K562 (cell line): ENCODE results near the gene MYOZ1. TPM values are rescaled to one million over a fixed set of nuclear protein-coding genes. Genes with fewer than 3 reads are reported as not detected.

Experiments
- FOXM1 ChIP-seq, 2 experiments: fragments of 450-650 bp in 1 of 2; sonication (generic) in 1 of 2; formaldehyde crosslinking in 1 of 2; IDR thresholded peaks; 2 replicates each; pipeline versions ENCODE4 v1.6.1 to v1.9.0; 2017 to 2022; ENCODE audit warnings: low read depth in 2 of 2, mild to moderate bottlenecking in 2 of 2, missing genetic modification reagents in 1 of 2, moderate library complexity in 1 of 2
- FOXP1 ChIP-seq: sonication (generic); formaldehyde crosslinking; IDR thresholded peaks from 2 replicates; pipeline ENCODE4 v1.8.0; 2022; ENCODE audit warnings: mild to moderate bottlenecking, missing genetic modification reagents
- GTF2E2 ChIP-seq: fragments of 200-800 bp; sonication (Bioruptor generic); IDR thresholded peaks from 2 replicates; pipeline ENCODE4 v1.6.1; 2016; ENCODE audit warnings: missing genetic modification characterization, missing compliant biosample characterization
- KDM2B ChIP-seq: fragments of 250-450 bp; sonication (Bioruptor Pico); IDR thresholded peaks from 2 replicates; pipeline ENCODE4 v1.8.0; 2021; ENCODE audit warnings: mild to moderate bottlenecking, moderate library complexity
- MYBL2 ChIP-seq, 2 experiments: fragments of 450-650 bp in 1 of 2; sonication (generic) in 1 of 2; formaldehyde crosslinking in 1 of 2; IDR thresholded peaks; 2 replicates each; pipeline versions ENCODE4 v1.6.1 to v1.8.1; 2017 to 2022; ENCODE audit warnings: borderline replicate concordance in 1 of 2, inconsistent platforms in 1 of 2, low read depth in 1 of 2, mild to moderate bottlenecking in 1 of 2, missing genetic modification reagents in 1 of 2, moderate library complexity in 1 of 2
- NCOA4 ChIP-seq: fragments of 450-650 bp; IDR thresholded peaks from 2 replicates; pipeline ENCODE4 v1.6.1; 2018; ENCODE audit warnings: mild to moderate bottlenecking; ENCODE audit not compliant: partially characterized antibody
- RHOXF2B ChIP-seq: fragments of 250-450 bp; sonication (Bioruptor Pico); conservative IDR thresholded peaks from 2 replicates; pipeline ENCODE4 v1.5.1; 2021
- SMARCC2 ChIP-seq: fragments of 450-650 bp; IDR thresholded peaks from 2 replicates; pipeline ENCODE4 v1.6.1; 2017; ENCODE audit warnings: antibody characterized with exemption, moderate library complexity, mild to moderate bottlenecking, low read depth
- SOX6 ChIP-seq: fragments of 450-650 bp; IDR thresholded peaks from 2 replicates; pipeline ENCODE4 v1.6.1; 2014; ENCODE audit warnings: mild to moderate bottlenecking
- THRAP3 ChIP-seq: fragments of 450-650 bp; IDR thresholded peaks from 2 replicates; pipeline ENCODE4 v1.6.1; 2016; ENCODE audit warnings: mild to moderate bottlenecking, inconsistent platforms, borderline replicate concordance
- VEZF1 ChIP-seq: fragments of 200-800 bp; sonication (Bioruptor generic); IDR thresholded peaks from 2 replicates; pipeline ENCODE4 v1.6.1; 2017; ENCODE audit warnings: missing genetic modification characterization, missing compliant biosample characterization
- ZNF12 ChIP-seq: sonication (generic); formaldehyde crosslinking; IDR thresholded peaks from 2 replicates; pipeline ENCODE4 v1.4.0; 2020; ENCODE audit warnings: mild to moderate bottlenecking, missing genetic modification reagents
- ZNF134 ChIP-seq: fragments of 250-450 bp; sonication (Bioruptor Pico); conservative IDR thresholded peaks from 2 replicates; pipeline ENCODE4 v1.4.0; 2020
- ZNF324 ChIP-seq: fragments of 250-450 bp; sonication (Bioruptor Pico); IDR thresholded peaks from 2 replicates; pipeline ENCODE4 v1.4.0; 2020; ENCODE audit warnings: mild to moderate bottlenecking
- ZNF436 ChIP-seq: fragments of 250-450, 450-650 bp; sonication (Bioruptor Pico); formaldehyde crosslinking; IDR thresholded peaks from 2 replicates; pipeline ENCODE4 v1.7.0; 2020; ENCODE audit warnings: mild to moderate bottlenecking
- polyA plus RNA-seq, 8 experiments: library from polyadenylated mRNA; depleted of rRNA in 4 of 8; stranded (reverse) in 5 of 8; unstranded in 3 of 8; fragments of >200 nt; fragmentation: Nextera tagmentation in 2 of 8; fragmentation: Illumina TruSeq in 1 of 8; extraction: Ambion mirVana in 2 of 8; extraction: Trizol in 1 of 8; gene quantifications; 2 replicates each; pipeline versions ENCODE4 v1.2.1 to v1.2.3, GENCODE V29; 2011 to 2014; ENCODE audit warnings: inconsistent platforms in 1 of 8, missing spikeins in 1 of 8
- total RNA-seq, 7 experiments: library from RNA; depleted of rRNA in 6 of 7; stranded (reverse); fragments of >200 nt in 6 of 7; fragmentation: Illumina TruSeq in 2 of 7; extraction: Trizol in 2 of 7; gene quantifications; 2 replicates each; pipeline versions ENCODE4 v1.2.1 to v1.2.3, GENCODE V29; 2011 to 2021; ENCODE audit warnings: low replicate concordance in 1 of 7
- TF ChIP-seq, protein P1 (sequence below): IDR thresholded peaks from 3 replicates; pipeline ENCODE4 v1.6.1; 2011; ENCODE audit warnings: borderline replicate concordance, mild to moderate bottlenecking, moderate library complexity; ENCODE audit not compliant: insufficient read length; ENCODE audit errors: extremely low read depth
- TF ChIP-seq, protein P2 (sequence below): fragments of 200-800 bp; sonication (Bioruptor generic); IDR thresholded peaks from 2 replicates; pipeline ENCODE4 v1.6.1; 2016; ENCODE audit warnings: missing genetic modification characterization, missing compliant biosample characterization

Gene MYOZ1
- total and polyA plus RNA-seq, 9 of the 15 experiments (the other 6 are each of a cell fraction or from before 2014, with no cell fraction given), result 0.03 to 0.18 (median 0.07) TPM; not detected in 5

- TF ChIP-seq, protein P1, sequence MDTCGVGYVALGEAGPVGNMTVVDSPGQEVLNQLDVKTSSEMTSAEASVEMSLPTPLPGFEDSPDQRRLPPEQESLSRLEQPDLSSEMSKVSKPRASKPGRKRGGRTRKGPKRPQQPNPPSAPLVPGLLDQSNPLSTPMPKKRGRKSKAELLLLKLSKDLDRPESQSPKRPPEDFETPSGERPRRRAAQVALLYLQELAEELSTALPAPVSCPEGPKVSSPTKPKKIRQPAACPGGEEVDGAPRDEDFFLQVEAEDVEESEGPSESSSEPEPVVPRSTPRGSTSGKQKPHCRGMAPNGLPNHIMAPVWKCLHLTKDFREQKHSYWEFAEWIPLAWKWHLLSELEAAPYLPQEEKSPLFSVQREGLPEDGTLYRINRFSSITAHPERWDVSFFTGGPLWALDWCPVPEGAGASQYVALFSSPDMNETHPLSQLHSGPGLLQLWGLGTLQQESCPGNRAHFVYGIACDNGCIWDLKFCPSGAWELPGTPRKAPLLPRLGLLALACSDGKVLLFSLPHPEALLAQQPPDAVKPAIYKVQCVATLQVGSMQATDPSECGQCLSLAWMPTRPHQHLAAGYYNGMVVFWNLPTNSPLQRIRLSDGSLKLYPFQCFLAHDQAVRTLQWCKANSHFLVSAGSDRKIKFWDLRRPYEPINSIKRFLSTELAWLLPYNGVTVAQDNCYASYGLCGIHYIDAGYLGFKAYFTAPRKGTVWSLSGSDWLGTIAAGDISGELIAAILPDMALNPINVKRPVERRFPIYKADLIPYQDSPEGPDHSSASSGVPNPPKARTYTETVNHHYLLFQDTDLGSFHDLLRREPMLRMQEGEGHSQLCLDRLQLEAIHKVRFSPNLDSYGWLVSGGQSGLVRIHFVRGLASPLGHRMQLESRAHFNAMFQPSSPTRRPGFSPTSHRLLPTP, result no peak
- TF ChIP-seq NCOA4 (no peak), ZNF324 (CRISPR knock-in tag) (no peak), VEZF1 (CRISPR knock-in tag) (peak; percentile 54), ZNF12 (CRISPR knock-in tag) (no peak), FOXP1 (CRISPR knock-in tag) (no peak), ZNF436 (no peak), ZNF134 (CRISPR knock-in tag) (no peak), FOXM1 (IDR thresholded peaks at IDR 0.05; ENCODE audit: low read depth) (no peak), FOXM1 (CRISPR knock-in tag; IDR thresholded peaks at IDR 0.05; ENCODE audit: low read depth) (no peak), RHOXF2B (CRISPR knock-in tag) (no peak), MYBL2 (IDR thresholded peaks at IDR 0.05; ENCODE audit: low read depth) (no peak), MYBL2 (CRISPR knock-in tag; IDR thresholded peaks at IDR 0.05; ENCODE audit: borderline replicate concordance) (no peak), SOX6 (peak; percentile 90), KDM2B (no peak), GTF2E2 (no peak), SMARCC2 (peak; percentile 8; the same call in 1 of the 2 replicates), THRAP3 (no peak)
- TF ChIP-seq, protein P2, sequence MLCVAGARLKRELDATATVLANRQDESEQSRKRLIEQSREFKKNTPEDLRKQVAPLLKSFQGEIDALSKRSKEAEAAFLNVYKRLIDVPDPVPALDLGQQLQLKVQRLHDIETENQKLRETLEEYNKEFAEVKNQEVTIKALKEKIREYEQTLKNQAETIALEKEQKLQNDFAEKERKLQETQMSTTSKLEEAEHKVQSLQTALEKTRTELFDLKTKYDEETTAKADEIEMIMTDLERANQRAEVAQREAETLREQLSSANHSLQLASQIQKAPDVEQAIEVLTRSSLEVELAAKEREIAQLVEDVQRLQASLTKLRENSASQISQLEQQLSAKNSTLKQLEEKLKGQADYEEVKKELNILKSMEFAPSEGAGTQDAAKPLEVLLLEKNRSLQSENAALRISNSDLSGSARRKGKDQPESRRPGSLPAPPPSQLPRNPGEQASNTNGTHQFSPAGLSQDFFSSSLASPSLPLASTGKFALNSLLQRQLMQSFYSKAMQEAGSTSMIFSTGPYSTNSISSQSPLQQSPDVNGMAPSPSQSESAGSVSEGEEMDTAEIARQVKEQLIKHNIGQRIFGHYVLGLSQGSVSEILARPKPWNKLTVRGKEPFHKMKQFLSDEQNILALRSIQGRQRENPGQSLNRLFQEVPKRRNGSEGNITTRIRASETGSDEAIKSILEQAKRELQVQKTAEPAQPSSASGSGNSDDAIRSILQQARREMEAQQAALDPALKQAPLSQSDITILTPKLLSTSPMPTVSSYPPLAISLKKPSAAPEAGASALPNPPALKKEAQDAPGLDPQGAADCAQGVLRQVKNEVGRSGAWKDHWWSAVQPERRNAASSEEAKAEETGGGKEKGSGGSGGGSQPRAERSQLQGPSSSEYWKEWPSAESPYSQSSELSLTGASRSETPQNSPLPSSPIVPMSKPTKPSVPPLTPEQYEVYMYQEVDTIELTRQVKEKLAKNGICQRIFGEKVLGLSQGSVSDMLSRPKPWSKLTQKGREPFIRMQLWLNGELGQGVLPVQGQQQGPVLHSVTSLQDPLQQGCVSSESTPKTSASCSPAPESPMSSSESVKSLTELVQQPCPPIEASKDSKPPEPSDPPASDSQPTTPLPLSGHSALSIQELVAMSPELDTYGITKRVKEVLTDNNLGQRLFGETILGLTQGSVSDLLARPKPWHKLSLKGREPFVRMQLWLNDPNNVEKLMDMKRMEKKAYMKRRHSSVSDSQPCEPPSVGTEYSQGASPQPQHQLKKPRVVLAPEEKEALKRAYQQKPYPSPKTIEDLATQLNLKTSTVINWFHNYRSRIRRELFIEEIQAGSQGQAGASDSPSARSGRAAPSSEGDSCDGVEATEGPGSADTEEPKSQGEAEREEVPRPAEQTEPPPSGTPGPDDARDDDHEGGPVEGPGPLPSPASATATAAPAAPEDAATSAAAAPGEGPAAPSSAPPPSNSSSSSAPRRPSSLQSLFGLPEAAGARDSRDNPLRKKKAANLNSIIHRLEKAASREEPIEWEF (CRISPR knock-in tag), result 0 out of 2 replicates have a peak, but pooled peaks have one; percentile 22
These were observed 50.1 kb downstream of the MYOZ1 start, which contains the start of gene USP54 (continued) for GRCh38 chr10:73590881-73591799.
